Effector memory CD4-positive, alpha-beta T cell (primary cell): ENCODE results near the gene DNAJB12.
"Not testable (repeated sequence)": the region's sequence is repeated elsewhere in the genome, so short reads cannot be mapped to it uniquely, and the experiment has no call there.

ENCODE experiments used
- DNase-seq, 3 donors: peaks; one replicate each; pipeline ENCODE4 v3.0.0-alpha.2; 2020
- H3K27ac ChIP-seq: 2 replicates; pipeline ENCODE4 v1.7.0; 2013; ENCODE audit warnings: mild to moderate bottlenecking, low read length, moderate library complexity; ENCODE audit not compliant: insufficient read depth, poor library complexity, severe bottlenecking
- H3K27me3 ChIP-seq: replicated peaks from 2 replicates; pipeline ENCODE4 v1.7.0; 2013; ENCODE audit warnings: mild to moderate bottlenecking, low read length; ENCODE audit not compliant: insufficient read depth, control insufficient read depth, poor library complexity, severe bottlenecking
- H3K36me3 ChIP-seq: 2 replicates; pipeline ENCODE4 v1.7.0; 2013; ENCODE audit warnings: mild to moderate bottlenecking, low read length, moderate library complexity; ENCODE audit not compliant: control insufficient read depth, insufficient read depth
- H3K4me1 ChIP-seq: 2 replicates; pipeline ENCODE4 v1.7.0; 2013; ENCODE audit warnings: low read length, mild to moderate bottlenecking; ENCODE audit not compliant: control insufficient read depth, insufficient read depth, poor library complexity, severe bottlenecking
- H3K4me3 ChIP-seq: 2 replicates; pipeline ENCODE4 v1.7.0; 2013; ENCODE audit warnings: low read length, low read depth, mild to moderate bottlenecking; ENCODE audit not compliant: insufficient read depth, poor library complexity, severe bottlenecking
- H3K9me3 ChIP-seq: 2 replicates; pipeline ENCODE4 v1.7.0; 2013; ENCODE audit warnings: mild to moderate bottlenecking, low read length, moderate library complexity; ENCODE audit not compliant: control insufficient read depth

Gene DNAJB12

GRCh38 chr10:72309290-72310240 lies 45.2 kb downstream of the DNAJB12 start:
- Histone ChIP-seq H3K27ac (no peak overlapping the region), H3K27me3 (no peaks in the 10 kb centered on the region), H3K4me3 (no peak overlapping the region), H3K36me3 (no peaks in the 10 kb centered on the region), H3K9me3 (no peaks in the 10 kb centered on the region), H3K4me1 (peaks cover 29% of the 10 kb centered on the region)
- DNase-seq = no peak

- H3K27ac ChIP-seq = peak overlapping the region; percentile 7
- peaks cover 29% of the 10 kb centered on the region for H3K4me1 ChIP-seq
- no peaks in the 10 kb centered on the region for H3K27me3 ChIP-seq
- no peaks in the 10 kb centered on the region for H3K9me3 ChIP-seq
- H3K4me3 ChIP-seq = no peak overlapping the region
- no peak for DNase-seq
- H3K36me3 ChIP-seq = no peaks in the 10 kb centered on the region
Measured at GRCh38 chr10:72308320-72308987, 46.3 kb downstream of the DNAJB12 start.

GRCh38 chr10:72307711-72308110 lies 47.0 kb downstream of the DNAJB12 start:
- H3K4me3 ChIP-seq, DNase-seq, H3K27me3 ChIP-seq, H3K9me3 ChIP-seq, H3K36me3 ChIP-seq, H3K27ac ChIP-seq: not testable (repeated sequence)
- H3K4me1 ChIP-seq = peaks cover 29% of the 10 kb centered on the region

- DNase-seq = no peak
- no peaks in the 10 kb centered on the region for H3K9me3 ChIP-seq
Measured at GRCh38 chr10:72306215-72306760, 48.4 kb downstream of the DNAJB12 start.

GRCh38 chr10:72303424-72304128 lies 51.1 kb downstream of the DNAJB12 start:
- H3K27me3 ChIP-seq = no peaks in the 10 kb centered on the region
- H3K27ac ChIP-seq = no peak overlapping the region
- H3K36me3 ChIP-seq = no peaks in the 10 kb centered on the region
- DNase-seq = no peak
- H3K4me1 ChIP-seq = peaks cover 20% of the 10 kb centered on the region
- no peaks in the 10 kb centered on the region for H3K9me3 ChIP-seq
- H3K4me3 ChIP-seq = no peak overlapping the region

More at GRCh38 chr10:72306215-72306760, 48.4 kb downstream of the DNAJB12 start:
- Histone ChIP-seq H3K27me3 (no peaks in the 10 kb centered on the region), H3K4me1 (peaks cover 23% of the 10 kb centered on the region), H3K4me3 (no peak overlapping the region), H3K27ac (peak overlapping the region; percentile 32), H3K36me3 (no peaks in the 10 kb centered on the region)

GRCh38 chr10:72298592-72299519 lies 55.9 kb downstream of the DNAJB12 start:
- no peaks in the 10 kb centered on the region for H3K27me3 ChIP-seq
- no peaks in the 10 kb centered on the region for H3K9me3 ChIP-seq
- no peak overlapping the region for H3K4me3 ChIP-seq
- peak overlapping the region; percentile 95 for H3K27ac ChIP-seq
- no peak for DNase-seq
- peaks cover 35% of the 10 kb centered on the region for H3K4me1 ChIP-seq
- H3K36me3 ChIP-seq = no peaks in the 10 kb centered on the region

- Histone ChIP-seq H3K4me3 (peak overlapping the region; percentile 45), H3K27ac (peak overlapping the region; percentile 95), H3K36me3 (no peaks in the 10 kb centered on the region), H3K9me3 (no peaks in the 10 kb centered on the region), H3K4me1 (peaks cover 40% of the 10 kb centered on the region), H3K27me3 (no peaks in the 10 kb centered on the region)
- peak; percentile 82 to 89 (median 87) for DNase-seq
Measured at GRCh38 chr10:72297805-72298591, 56.7 kb downstream of the DNAJB12 start.

GRCh38 chr10:72297281-72297804 lies 57.4 kb downstream of the DNAJB12 start:
- peak overlapping the region; percentile 95 for H3K27ac ChIP-seq
- peak; percentile 92 to 96 (median 95) for DNase-seq
- H3K4me1 ChIP-seq = peaks cover 46% of the 10 kb centered on the region
- H3K9me3 ChIP-seq = no peaks in the 10 kb centered on the region
- peak overlapping the region; percentile 45 for H3K4me3 ChIP-seq
- H3K27me3 ChIP-seq = no peaks in the 10 kb centered on the region
- H3K36me3 ChIP-seq = no peaks in the 10 kb centered on the region
